HG03442 (cell line): ENCODE data around the gene NPR1.
"Not testable (repeated sequence)": the region's sequence is repeated elsewhere in the genome, so short reads cannot be mapped to it uniquely, and the experiment has no call there.

Source experiments
- ATAC-seq: cut with Tn5 transposase; IDR thresholded peaks from one replicate; pipeline ENCODE4 v1.9.1; 2021; ENCODE audit warnings: mild to moderate bottlenecking, moderate library complexity; ENCODE audit not compliant: unreplicated experiment

The NPR1 gene

GRCh38 chr1:153649137-153649862 is 29.2 kb upstream of the NPR1 start:
- no peak for ATAC-seq

GRCh38 chr1:153649863-153650235 is 28.6 kb upstream of the NPR1 start:
- no peak for ATAC-seq

- no peak for ATAC-seq
Measured at GRCh38 chr1:153651771-153652170, 26.7 kb upstream of the NPR1 start.

DNA sequence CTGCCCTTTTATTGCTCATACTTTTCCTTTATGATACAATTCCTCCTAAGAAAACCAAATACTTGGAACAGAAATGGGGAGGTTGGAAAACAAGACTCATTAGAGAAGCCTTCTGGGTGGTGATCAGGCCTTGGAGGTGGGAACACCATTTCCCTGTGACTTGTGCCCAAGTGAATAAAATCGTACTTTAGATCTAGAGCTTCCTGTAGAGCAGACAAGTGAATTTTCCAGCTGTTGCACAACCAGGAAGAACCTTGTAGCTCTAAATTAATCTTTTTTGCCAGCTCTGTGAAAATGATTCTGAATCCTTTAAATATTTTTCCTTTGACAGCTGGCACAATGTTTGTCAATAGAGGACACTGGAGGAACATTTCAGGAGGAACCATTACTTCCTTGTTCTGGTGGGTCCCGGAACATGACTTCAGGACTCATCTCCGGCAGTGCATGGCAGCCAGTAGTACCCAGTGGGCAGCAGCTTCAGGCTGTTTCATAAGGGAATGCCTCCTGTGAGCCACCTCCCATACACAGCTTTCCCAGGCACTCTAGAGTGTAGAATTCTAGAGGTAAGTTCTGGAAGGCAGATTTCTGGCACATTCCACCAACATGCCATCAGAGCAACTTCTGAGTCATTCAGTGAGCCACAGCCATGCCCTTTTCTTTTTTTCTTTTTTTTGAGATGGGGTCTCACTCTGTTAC is 25.5 kb upstream of the NPR1 start:
- no peak for ATAC-seq

DNA sequence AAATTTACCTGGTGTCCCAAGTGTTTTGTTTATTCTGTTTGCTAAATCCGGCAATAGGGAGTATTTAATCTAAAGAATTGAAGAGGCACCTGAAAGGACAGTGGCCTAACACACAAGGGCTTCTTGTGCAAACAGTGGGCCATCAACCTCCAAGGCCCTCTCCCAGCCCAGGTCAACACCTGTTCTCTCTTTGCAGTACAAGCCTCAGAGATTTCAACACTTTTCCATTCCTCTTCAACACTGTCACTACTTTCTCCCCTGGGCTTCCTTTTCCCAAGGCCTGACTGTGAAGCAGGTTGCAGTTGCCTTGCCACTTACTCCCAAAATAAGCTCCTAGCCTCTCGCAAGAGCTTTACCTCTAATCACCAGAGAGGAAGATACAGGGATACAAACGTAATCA is 23.2 kb upstream of the NPR1 start:
- ATAC-seq: no peak

- peak; percentile 86 for ATAC-seq
Measured at GRCh38 chr1:153658400-153659174, 19.9 kb upstream of the NPR1 start, which contains the start of gene SNAPIN. Gene SNAPIN (plus strand): TSS chr1:153658703. CDS start chr1:153658744, 41 bp downstream.

GRCh38 chr1:153659175-153659534 is 19.3 kb upstream of the NPR1 start:
- no peak for ATAC-seq

- ATAC-seq: no peak
Measured at GRCh38 chr1:153659656-153660055, 18.8 kb upstream of the NPR1 start.

DNA sequence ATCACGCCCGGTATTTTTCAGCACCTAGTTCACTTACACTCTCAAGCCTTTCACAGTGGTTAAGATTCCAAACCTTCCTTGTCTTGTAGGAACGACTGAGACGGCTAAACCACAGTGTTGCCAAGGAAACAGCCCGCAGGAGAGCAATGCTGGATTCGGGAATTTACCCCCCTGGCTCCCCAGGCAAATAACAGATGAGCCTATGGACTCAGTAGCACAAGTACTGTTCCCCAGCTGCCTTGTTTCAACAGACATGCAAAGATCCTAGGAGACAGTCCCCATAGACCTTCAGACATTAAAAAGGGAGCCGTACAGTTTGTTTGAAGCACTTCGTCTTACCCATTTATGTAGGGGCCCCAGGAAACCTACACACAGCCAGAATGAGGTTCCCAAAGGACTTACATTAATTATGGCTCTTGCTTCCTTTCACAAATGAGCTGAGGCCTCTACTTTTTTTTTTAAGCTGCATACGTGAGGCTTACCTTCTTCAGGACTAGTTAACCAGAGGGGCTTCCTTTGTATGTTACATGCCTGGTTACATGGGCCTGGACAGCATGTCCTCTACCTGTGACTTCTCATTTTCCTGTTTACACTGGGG is 17.3 kb upstream of the NPR1 start:
- no peak for ATAC-seq

GRCh38 chr1:153662269-153662668 is 16.2 kb upstream of the NPR1 start:
- no peak for ATAC-seq

GRCh38 chr1:153663211-153663610 is 15.3 kb upstream of the NPR1 start:
- ATAC-seq: no peak

- ATAC-seq: no peak
Measured at GRCh38 chr1:153667439-153667838, 11.0 kb upstream of the NPR1 start.

DNA sequence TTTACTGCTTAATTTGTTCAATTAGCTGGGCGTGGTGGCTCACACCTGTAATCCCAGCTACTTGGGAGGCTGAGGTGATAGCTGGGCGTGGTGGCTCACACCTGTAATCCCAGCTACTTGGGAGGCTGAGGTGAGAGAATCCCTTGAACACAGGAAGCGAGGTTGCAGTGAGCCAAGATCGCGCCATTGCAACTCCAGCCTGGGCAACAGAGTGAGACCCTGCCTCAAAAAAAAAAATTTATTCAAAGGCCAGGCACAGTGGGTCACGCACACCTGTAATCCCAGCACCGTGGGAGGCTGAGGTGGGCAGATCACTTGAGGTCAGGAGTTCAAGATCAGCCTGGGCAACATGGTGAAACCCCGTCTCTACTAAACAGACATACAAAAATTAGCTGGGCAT is 9.8 kb upstream of the NPR1 start:
- not testable (repeated sequence) for ATAC-seq

- no peak for ATAC-seq
Measured at GRCh38 chr1:153669606-153670005, 8.9 kb upstream of the NPR1 start.

- no peak for ATAC-seq
Measured at GRCh38 chr1:153670257-153670858, 8.1 kb upstream of the NPR1 start.

GRCh38 chr1:153670859-153671627 is 7.4 kb upstream of the NPR1 start, which contains the start of gene ILF2:
Gene ILF2 (minus strand): TSS chr1:153670993. CDS start chr1:153670922, 71 bp downstream.
- ATAC-seq: peak; percentile 87

GRCh38 chr1:153671628-153672353 is 6.7 kb upstream of the NPR1 start:
- ATAC-seq: peak; percentile 10

- no peak for ATAC-seq
Measured at GRCh38 chr1:153673511-153673910, 5.0 kb upstream of the NPR1 start.

DNA sequence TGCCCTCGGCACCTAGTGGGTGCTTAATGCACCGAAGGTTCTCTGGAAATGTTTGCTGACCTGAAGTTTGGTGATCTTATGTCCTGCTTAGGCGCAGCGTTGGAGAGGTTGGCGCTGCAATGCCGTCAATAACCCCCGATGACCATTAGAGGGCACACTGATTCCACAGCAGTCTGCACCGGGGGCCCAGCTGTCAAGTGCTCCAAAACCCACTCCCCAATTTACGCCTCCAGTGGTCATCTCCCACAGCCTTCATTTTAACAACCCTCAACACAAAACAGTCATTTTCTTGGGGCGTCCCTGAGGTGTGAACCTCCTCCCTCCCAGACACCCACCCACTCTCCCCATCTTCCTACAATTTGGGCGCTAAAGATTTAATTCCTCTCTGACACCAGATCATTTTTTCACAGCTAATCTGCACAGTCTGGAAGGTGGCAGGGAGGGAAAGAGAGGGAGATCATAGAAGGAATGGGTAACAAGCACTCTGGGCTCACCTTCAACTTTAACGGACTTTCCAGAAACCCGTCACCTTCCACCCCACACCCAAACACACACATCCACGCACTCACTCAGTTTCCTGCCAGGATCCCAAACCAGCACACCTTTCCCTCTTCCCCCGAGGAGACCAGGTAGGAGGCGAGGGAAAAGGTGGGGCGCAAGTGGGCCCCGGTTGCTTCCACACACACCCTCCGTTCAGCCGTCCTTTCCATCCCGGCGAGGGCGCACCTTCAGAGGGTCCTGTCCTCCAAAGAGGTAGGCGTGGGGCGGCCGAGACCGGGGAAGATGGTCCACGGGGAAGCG is 570 bp upstream of the NPR1 start:
- no peak for ATAC-seq
